ENCODE measurements around the gene CNTN6.

DNA sequence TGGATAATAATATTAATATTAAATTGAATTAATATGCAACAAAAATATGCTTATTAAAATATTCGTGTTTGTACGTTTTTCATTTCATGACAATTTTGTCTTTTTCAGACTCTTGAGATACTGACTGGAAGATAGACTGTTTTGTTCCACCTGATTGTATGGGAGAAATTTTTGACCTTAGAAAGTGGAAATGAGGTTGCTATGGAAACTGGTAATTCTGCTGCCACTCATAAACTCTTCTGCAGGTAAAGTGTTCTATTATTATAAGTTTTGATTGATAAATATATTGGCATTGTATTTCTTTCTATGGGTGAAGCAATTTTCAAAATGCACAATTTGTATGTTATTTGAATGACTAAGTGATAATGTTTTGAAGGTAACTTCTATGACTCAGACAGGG is 55.0 kb downstream of the CNTN6 start:
- TF ChIP-seq, protein P1, sequence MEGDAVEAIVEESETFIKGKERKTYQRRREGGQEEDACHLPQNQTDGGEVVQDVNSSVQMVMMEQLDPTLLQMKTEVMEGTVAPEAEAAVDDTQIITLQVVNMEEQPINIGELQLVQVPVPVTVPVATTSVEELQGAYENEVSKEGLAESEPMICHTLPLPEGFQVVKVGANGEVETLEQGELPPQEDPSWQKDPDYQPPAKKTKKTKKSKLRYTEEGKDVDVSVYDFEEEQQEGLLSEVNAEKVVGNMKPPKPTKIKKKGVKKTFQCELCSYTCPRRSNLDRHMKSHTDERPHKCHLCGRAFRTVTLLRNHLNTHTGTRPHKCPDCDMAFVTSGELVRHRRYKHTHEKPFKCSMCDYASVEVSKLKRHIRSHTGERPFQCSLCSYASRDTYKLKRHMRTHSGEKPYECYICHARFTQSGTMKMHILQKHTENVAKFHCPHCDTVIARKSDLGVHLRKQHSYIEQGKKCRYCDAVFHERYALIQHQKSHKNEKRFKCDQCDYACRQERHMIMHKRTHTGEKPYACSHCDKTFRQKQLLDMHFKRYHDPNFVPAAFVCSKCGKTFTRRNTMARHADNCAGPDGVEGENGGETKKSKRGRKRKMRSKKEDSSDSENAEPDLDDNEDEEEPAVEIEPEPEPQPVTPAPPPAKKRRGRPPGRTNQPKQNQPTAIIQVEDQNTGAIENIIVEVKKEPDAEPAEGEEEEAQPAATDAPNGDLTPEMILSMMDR (IDR thresholded peaks at IDR 0.05) = no peak
- TF ChIP-seq POLR2AphosphoS5 (IDR thresholded peaks at IDR 0.05) = no peak
- TF ChIP-seq POLR2A (IDR thresholded peaks at IDR 0.05) = no peak

Measured in transverse colon (tissue), 4 donors.